Hepatocyte (in vitro differentiated cells): Measurements from ENCODE around the gene KRTAP2-4.

Experiments
- EZH2 ChIP-seq: fragments of 200-600 bp; sonication (generic); IDR thresholded peaks from 2 replicates; pipeline ENCODE4 v1.6.1; 2016; ENCODE audit warnings: antibody characterized with exemption, mild to moderate bottlenecking, borderline replicate concordance
- EZH2phosphoT487 ChIP-seq: fragments of 200-600 bp; sonication (generic); IDR thresholded peaks from one replicate; pipeline ENCODE4 v1.6.1; 2018; ENCODE audit warnings: antibody characterized with exemption, mild to moderate bottlenecking, low read depth, moderate library complexity; ENCODE audit not compliant: unreplicated experiment, severe bottlenecking
- TF ChIP-seq, protein P1 (sequence below): fragments of 200-600 bp; sonication (generic); IDR thresholded peaks from 2 replicates; pipeline ENCODE4 v1.5.1; 2016; ENCODE audit warnings: antibody characterized with exemption, mild to moderate bottlenecking; ENCODE audit not compliant: poor library complexity

DNA sequence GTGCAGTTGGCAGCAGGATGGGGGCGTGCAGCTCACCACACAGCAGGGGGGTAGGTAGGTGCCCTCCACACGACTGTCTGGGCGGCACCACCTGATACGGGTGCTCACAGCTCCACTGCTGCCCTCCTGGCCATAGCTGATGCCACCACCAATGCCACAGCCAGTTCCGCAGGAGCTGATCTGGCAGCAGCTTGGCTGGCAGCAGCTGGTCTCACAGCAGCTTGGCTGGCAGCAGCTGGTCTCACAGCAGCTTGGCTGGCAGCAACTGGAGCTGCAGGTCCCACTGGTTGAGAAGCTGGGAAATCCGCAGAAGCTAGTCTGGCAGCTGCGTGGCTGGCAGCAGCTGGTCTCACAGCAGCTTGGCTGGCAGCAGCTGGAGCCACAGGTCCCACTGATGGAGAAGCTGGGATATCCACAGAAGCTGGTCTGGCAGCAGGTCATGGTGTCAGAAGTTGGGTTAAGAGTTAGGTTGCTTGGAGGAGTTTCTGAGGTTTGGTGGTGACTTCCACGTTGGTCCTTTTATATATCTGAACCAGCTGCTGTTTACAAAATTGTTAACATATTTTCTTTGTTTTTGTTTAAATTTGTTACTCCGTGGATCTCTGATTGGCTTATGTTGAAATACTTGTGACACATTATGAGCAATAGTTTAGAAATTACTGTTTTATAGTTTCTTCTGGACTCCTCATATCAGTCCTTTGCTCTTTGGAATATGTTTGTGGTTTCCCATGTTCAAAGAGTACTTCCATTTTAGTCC is 38.8 kb downstream of the KRTAP2-4 start, which contains the start of gene KRTAP1-5:
- TF ChIP-seq, protein P1, sequence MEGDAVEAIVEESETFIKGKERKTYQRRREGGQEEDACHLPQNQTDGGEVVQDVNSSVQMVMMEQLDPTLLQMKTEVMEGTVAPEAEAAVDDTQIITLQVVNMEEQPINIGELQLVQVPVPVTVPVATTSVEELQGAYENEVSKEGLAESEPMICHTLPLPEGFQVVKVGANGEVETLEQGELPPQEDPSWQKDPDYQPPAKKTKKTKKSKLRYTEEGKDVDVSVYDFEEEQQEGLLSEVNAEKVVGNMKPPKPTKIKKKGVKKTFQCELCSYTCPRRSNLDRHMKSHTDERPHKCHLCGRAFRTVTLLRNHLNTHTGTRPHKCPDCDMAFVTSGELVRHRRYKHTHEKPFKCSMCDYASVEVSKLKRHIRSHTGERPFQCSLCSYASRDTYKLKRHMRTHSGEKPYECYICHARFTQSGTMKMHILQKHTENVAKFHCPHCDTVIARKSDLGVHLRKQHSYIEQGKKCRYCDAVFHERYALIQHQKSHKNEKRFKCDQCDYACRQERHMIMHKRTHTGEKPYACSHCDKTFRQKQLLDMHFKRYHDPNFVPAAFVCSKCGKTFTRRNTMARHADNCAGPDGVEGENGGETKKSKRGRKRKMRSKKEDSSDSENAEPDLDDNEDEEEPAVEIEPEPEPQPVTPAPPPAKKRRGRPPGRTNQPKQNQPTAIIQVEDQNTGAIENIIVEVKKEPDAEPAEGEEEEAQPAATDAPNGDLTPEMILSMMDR = no peak
- TF ChIP-seq EZH2 (no peak), EZH2phosphoT487 (no peak)
